Medulla oblongata (tissue), 1 donor: ENCODE data around the gene PNPO.

Experiments
- DNase-seq: peaks from one replicate; pipeline ENCODE4 v3.0.0-alpha.2; 2015; ENCODE audit errors: extremely low spot score

The PNPO gene

GRCh38 chr17:47941246-47942095 lies at the start of gene PNPO:
PNPO (plus strand) TSS chr17:47941571; CDS start chr17:47941676, 105 bp downstream.
- peak; percentile 100 for DNase-seq

GRCh38 chr17:47894498-47895346 lies 46.6 kb upstream of the PNPO start:
- DNase-seq, result no peak

GRCh38 chr17:47895347-47895855 lies 46.0 kb upstream of the PNPO start:
- peak; percentile 32 for DNase-seq

GRCh38 chr17:47895856-47896671 lies 45.3 kb upstream of the PNPO start, which contains the start of gene SP2:
SP2 (plus strand) TSS chr17:47896236; CDS start chr17:47896287, 51 bp downstream.
- DNase-seq, result peak; percentile 100

- peak; percentile 38 for DNase-seq
These were observed 44.5 kb upstream of the PNPO start for GRCh38 chr17:47896672-47897490.

- DNase-seq, result peak; percentile 34
These were observed 43.8 kb upstream of the PNPO start for GRCh38 chr17:47897561-47897960.

- no peak for DNase-seq
These were observed 43.1 kb upstream of the PNPO start for GRCh38 chr17:47898241-47898640.

- no peak for DNase-seq
These were observed 41.7 kb upstream of the PNPO start for GRCh38 chr17:47899643-47900042.

- DNase-seq, result no peak
These were observed 39.9 kb upstream of the PNPO start for GRCh38 chr17:47901423-47901822.

GRCh38 chr17:47902039-47902744 lies 39.2 kb upstream of the PNPO start:
- no peak for DNase-seq

GRCh38 chr17:47905221-47905733 lies 36.1 kb upstream of the PNPO start:
- DNase-seq, result peak; percentile 94

GRCh38 chr17:47906443-47906842 lies 34.9 kb upstream of the PNPO start:
- DNase-seq, result no peak

- DNase-seq, result no peak
These were observed 33.3 kb upstream of the PNPO start for GRCh38 chr17:47907932-47908562.

GRCh38 chr17:47913050-47913449 lies 28.3 kb upstream of the PNPO start:
- no peak for DNase-seq

GRCh38 chr17:47914306-47914948 lies 26.9 kb upstream of the PNPO start:
- no peak for DNase-seq

GRCh38 chr17:47915776-47916398 lies 25.5 kb upstream of the PNPO start:
- DNase-seq, result no peak

GRCh38 chr17:47916489-47917208 lies 24.7 kb upstream of the PNPO start:
- DNase-seq, result no peak

- DNase-seq, result no peak
These were observed 23.8 kb upstream of the PNPO start for GRCh38 chr17:47917581-47917980.
